ENCODE results near the gene NOM1. TPM values are rescaled to one million over a fixed set of nuclear protein-coding genes. Genes with fewer than 3 reads are reported as not detected.
A peak's percentile ranks its signal among the peaks of the same experiment; 100 is the strongest.
"Not testable (repeated sequence)": the region's sequence is repeated elsewhere in the genome, so short reads cannot be mapped to it uniquely, and the experiment has no call there.

Gene NOM1
- total RNA-seq, 4 donors from 2014 or later = 12.9 to 18.0 (median 14.3) TPM

- H3K4me1 ChIP-seq; H3K4me3 ChIP-seq; DNase-seq; H3K27ac ChIP-seq; ATAC-seq; in situ Hi-C loops (cut with MboI; ENCODE audit: low sequenced_read_pairs in 4 of 4); H3K27me3 ChIP-seq; intact Hi-C loops (cut with DNase I; ENCODE audit: low total_unique reads); H3K9me3 ChIP-seq; H3K36me3 ChIP-seq: not testable (repeated sequence)
Measured at GRCh38 chr7:156925821-156926220, 23.7 kb upstream of the NOM1 start.

DNA sequence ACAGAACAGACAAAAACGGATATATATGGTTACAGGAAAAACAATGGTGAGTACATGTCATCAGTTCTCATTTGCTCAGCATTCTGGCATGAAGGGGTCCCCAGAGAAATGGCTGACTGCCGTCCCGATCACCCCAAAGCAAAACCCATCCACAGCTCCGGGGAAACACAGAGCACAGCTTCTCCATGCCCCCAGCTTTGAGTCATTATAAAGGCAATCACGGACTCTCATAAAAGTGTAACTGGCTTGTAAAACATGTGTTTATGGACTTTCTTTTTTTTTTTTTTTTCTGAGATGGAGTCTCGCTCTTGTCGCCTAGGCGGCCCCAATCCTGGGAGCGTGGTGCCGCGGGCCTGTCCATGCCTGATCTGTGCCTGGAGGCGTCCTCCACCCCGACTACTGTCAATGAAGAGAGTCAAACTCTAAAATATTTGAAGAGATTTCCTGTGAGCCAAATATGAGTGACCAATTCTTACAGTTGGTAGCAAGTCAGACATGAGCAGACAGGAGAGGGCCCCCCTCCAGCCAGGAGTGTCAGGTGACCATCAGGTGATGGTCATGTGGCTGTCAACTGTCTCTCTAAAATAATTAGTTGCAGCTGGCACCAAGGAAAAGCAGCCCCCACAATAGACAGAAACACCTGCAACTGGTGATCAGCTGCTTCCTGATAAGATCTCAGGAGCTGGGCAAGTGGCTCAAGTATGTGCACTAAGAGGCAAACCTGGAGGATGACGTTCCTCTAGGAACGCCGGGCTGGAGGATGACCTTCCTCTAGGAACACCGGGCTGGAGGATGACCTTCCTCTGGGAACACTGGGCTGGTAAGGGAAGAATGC lies 21.7 kb upstream of the NOM1 start:
- TF ChIP-seq, protein P1, sequence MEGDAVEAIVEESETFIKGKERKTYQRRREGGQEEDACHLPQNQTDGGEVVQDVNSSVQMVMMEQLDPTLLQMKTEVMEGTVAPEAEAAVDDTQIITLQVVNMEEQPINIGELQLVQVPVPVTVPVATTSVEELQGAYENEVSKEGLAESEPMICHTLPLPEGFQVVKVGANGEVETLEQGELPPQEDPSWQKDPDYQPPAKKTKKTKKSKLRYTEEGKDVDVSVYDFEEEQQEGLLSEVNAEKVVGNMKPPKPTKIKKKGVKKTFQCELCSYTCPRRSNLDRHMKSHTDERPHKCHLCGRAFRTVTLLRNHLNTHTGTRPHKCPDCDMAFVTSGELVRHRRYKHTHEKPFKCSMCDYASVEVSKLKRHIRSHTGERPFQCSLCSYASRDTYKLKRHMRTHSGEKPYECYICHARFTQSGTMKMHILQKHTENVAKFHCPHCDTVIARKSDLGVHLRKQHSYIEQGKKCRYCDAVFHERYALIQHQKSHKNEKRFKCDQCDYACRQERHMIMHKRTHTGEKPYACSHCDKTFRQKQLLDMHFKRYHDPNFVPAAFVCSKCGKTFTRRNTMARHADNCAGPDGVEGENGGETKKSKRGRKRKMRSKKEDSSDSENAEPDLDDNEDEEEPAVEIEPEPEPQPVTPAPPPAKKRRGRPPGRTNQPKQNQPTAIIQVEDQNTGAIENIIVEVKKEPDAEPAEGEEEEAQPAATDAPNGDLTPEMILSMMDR (IDR thresholded peaks at IDR 0.05 in 4 of 5, conservative IDR thresholded peaks at IDR 0.05 in 1 of 5) = no peak
- no peak for TF ChIP-seq POLR2A (IDR thresholded peaks at IDR 0.05)
- Histone ChIP-seq H3K36me3 (no peaks in the 10 kb centered on the region), H3K27me3 (no peaks in the 10 kb centered on the region), H3K9me3 (no peaks in the 10 kb centered on the region), H3K4me3 (no peak overlapping the region), H3K4me1 (no peaks in the 10 kb centered on the region), H3K27ac (no peak overlapping the region)
- ATAC-seq (no peak), DNase-seq (no peak)
- in situ Hi-C loops (cut with MboI; ENCODE audit: low sequenced_read_pairs in 4 of 4) = no loop called here
- intact Hi-C loops (cut with DNase I; ENCODE audit: low total_unique reads) = no loop called here

DNA sequence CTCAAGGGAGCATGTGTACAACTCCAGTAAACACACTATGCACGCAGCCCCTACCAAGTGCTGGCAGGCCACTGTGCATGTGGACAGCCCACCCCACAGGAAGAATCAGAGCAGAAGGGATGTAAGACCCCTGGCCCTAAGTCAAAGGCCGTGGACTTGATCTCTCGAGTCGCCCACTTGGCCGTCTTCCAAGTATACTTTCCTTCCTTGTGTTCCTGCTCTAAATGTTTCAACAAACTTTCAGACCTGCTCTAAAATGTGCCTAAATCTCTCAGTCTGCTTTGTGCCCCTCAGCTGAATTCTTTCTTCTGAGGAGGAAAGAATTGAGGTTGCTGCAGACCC lies 21.1 kb upstream of the NOM1 start:
- TF ChIP-seq, protein P1 (IDR thresholded peaks at IDR 0.05 in 4 of 5, conservative IDR thresholded peaks at IDR 0.05 in 1 of 5) = no peak
- no peak for TF ChIP-seq POLR2A (IDR thresholded peaks at IDR 0.05)
- DNase-seq (no peak), ATAC-seq (no peak)
- Histone ChIP-seq H3K4me3 (no peak overlapping the region), H3K4me1 (no peaks in the 10 kb centered on the region), H3K27me3 (no peaks in the 10 kb centered on the region), H3K9me3 (no peaks in the 10 kb centered on the region), H3K27ac (no peak overlapping the region), H3K36me3 (no peaks in the 10 kb centered on the region)
- intact Hi-C loops (cut with DNase I; ENCODE audit: low total_unique reads) (no loop called here), in situ Hi-C loops (cut with MboI; ENCODE audit: low sequenced_read_pairs in 4 of 4) (no loop called here)

DNA sequence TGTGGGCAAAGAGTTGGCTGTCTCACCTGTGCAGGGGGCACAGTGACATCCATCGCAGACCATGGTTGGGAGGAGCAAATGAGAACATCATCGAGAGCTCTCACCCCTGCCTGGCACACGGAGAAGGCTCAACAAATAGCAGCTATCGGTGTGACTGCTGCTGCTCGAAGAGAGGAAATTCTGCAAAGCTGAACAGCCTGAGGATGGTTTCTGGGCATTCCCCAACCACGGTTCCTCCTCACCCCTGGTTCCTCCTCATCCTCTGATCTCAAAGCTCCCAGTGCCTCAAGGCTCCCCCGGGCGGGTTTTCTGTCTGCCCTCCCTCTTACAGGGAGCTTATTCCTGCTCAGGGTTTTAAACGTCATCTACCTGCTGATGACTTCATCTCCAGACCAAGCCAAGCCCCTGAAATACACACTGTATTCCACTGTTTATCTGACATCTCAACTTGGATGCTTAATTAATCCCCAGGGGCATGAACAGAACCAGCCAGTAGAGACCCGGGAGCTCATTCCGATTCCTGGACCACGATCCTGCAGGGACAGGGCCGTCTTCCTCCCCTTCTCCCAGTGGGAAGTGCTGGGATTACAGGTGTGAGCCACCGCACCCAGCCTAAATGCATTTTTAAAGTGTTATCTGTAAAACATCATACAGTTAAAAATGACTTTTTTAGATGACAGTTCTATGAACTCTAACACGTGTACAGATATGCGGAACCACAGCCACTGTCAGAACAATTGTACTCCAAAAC lies 19.5 kb upstream of the NOM1 start:
- in situ Hi-C loops (cut with MboI; ENCODE audit: low sequenced_read_pairs in 4 of 4) = no loop called here
- Histone ChIP-seq H3K9me3 (no peaks in the 10 kb centered on the region), H3K4me3 (no peak overlapping the region), H3K27ac (no peak overlapping the region), H3K36me3 (no peaks in the 10 kb centered on the region), H3K4me1 (no peaks in the 10 kb centered on the region), H3K27me3 (no peaks in the 10 kb centered on the region)
- intact Hi-C loops (cut with DNase I; ENCODE audit: low total_unique reads) = no loop called here
- no peak for ATAC-seq
- TF ChIP-seq, protein P1 (IDR thresholded peaks at IDR 0.05 in 4 of 5, conservative IDR thresholded peaks at IDR 0.05 in 1 of 5) = no peak
- TF ChIP-seq POLR2A (IDR thresholded peaks at IDR 0.05) = no peak
- DNase-seq = no peak

- Histone ChIP-seq H3K4me1 (no peaks in the 10 kb centered on the region), H3K27ac (no peak overlapping the region), H3K36me3 (no peaks in the 10 kb centered on the region), H3K9me3 (no peaks in the 10 kb centered on the region), H3K27me3 (no peaks in the 10 kb centered on the region), H3K4me3 (no peak overlapping the region)
- DNase-seq (no peak), ATAC-seq (peak; percentile 41 to 63)
- TF ChIP-seq POLR2A (IDR thresholded peaks at IDR 0.05) = no peak
- intact Hi-C loops (cut with DNase I; ENCODE audit: low total_unique reads) (no loop called here), in situ Hi-C loops (cut with MboI; ENCODE audit: low sequenced_read_pairs in 4 of 4) (no loop called here)
Measured at GRCh38 chr7:156932006-156932405, 17.5 kb upstream of the NOM1 start.

Data from gastrocnemius medialis (tissue), 4 donors.